Neural progenitor cell (in vitro differentiated cells): Measurements from ENCODE around the gene SSTR5. TPM values are rescaled to one million over a fixed set of nuclear protein-coding genes. Genes with fewer than 3 reads are reported as not detected.

ENCODE experiments used
- DNase-seq: peaks from one replicate; pipeline ENCODE4 v3.0.0-alpha.2; 2016; ENCODE audit warnings: low spot score
- H2AFZ ChIP-seq: fragments of 200-600 bp; sonication (generic); replicated peaks from 2 replicates; pipeline ENCODE4 v1.6.1; 2016; ENCODE audit warnings: antibody characterized with exemption
- H3F3A ChIP-seq: fragments of 200-600 bp; sonication (generic); 2 replicates; pipeline ENCODE4 v1.6.1; 2016; ENCODE audit warnings: antibody characterized with exemption, low read depth
- H3K27ac ChIP-seq: fragments of 200-600 bp; sonication (generic); 2 replicates; pipeline ENCODE4 v1.5.1; 2016; ENCODE audit warnings: mild to moderate bottlenecking
- H3K27me3 ChIP-seq: fragments of 200-600 bp; sonication (generic); 2 replicates; pipeline ENCODE4 v1.6.1; 2016; ENCODE audit warnings: mild to moderate bottlenecking, moderate library complexity
- H3K36me3 ChIP-seq: fragments of 200-600 bp; sonication (generic); 2 replicates; pipeline ENCODE4 v1.5.1; 2016
- H3K4me1 ChIP-seq: fragments of 200-600 bp; sonication (generic); 2 replicates; pipeline ENCODE4 v1.6.1; 2016; ENCODE audit warnings: mixed run types
- H3K4me2 ChIP-seq: fragments of 200-600 bp; sonication (generic); 2 replicates; pipeline ENCODE4 v1.6.1; 2016
- H3K4me3 ChIP-seq: fragments of 200-600 bp; sonication (generic); 2 replicates; pipeline ENCODE4 v1.5.1; 2016
- H3K79me2 ChIP-seq: fragments of 200-600 bp; sonication (generic); 2 replicates; pipeline ENCODE4 v1.6.1; 2016; ENCODE audit warnings: low read depth
- H3K9ac ChIP-seq: fragments of 200-600 bp; sonication (generic); 2 replicates; pipeline ENCODE4 v1.6.1; 2016
- H3K9me3 ChIP-seq: fragments of 200-600 bp; sonication (generic); 2 replicates; pipeline ENCODE4 v1.5.1; 2016; ENCODE audit warnings: low read depth
- H4K20me1 ChIP-seq: fragments of 200-600 bp; sonication (generic); 2 replicates; pipeline ENCODE4 v1.6.1; 2016; ENCODE audit warnings: low read depth
- H3K27ac Mint-ChIP-seq: 3 replicates; pipeline ENCODE4 v1.8.0; 2021; ENCODE audit warnings: mixed read lengths
- H3K27me3 Mint-ChIP-seq: 2 replicates; pipeline ENCODE4 v1.8.0; 2022; ENCODE audit warnings: low read depth, mild to moderate bottlenecking, inconsistent platforms, moderate library complexity, mixed read lengths; ENCODE audit not compliant: insufficient read depth
- H3K36me3 Mint-ChIP-seq: 3 replicates; pipeline ENCODE4 v1.8.0; 2021; ENCODE audit warnings: mixed read lengths
- H3K4me1 Mint-ChIP-seq: 3 replicates; pipeline ENCODE4 v1.8.0; 2021; ENCODE audit warnings: mixed read lengths
- H3K4me3 Mint-ChIP-seq: 3 replicates; pipeline ENCODE4 v1.8.0; 2021; ENCODE audit warnings: mild to moderate bottlenecking, moderate library complexity, mixed read lengths
- H3K9me3 Mint-ChIP-seq: 3 replicates; pipeline ENCODE4 v1.8.0; 2020; ENCODE audit warnings: mixed read lengths
- EZH2 ChIP-seq: fragments of 200-600 bp; sonication (generic); IDR thresholded peaks from 2 replicates; pipeline ENCODE4 v1.6.1; 2017; ENCODE audit warnings: antibody characterized with exemption, mild to moderate bottlenecking, moderate library complexity
- EZH2phosphoT487 ChIP-seq: fragments of 200-600 bp; sonication (generic); IDR thresholded peaks from 2 replicates; pipeline ENCODE4 v1.6.1; 2017; ENCODE audit warnings: antibody characterized with exemption
- total RNA-seq: library from RNA; depleted of rRNA; stranded (reverse); fragments of >200 nt; gene quantifications from 2 replicates; pipeline ENCODE4 v1.2.3, GENCODE V29; 2015; ENCODE audit warnings: low replicate concordance
- TF ChIP-seq, protein P1 (sequence below): fragments of 200-600 bp; sonication (generic); IDR thresholded peaks from 2 replicates; pipeline ENCODE4 v1.5.1; 2017; ENCODE audit warnings: antibody characterized with exemption, mild to moderate bottlenecking

SSTR5 gene
- total RNA-seq, 1 donor from 2014 or later = not detected

DNA sequence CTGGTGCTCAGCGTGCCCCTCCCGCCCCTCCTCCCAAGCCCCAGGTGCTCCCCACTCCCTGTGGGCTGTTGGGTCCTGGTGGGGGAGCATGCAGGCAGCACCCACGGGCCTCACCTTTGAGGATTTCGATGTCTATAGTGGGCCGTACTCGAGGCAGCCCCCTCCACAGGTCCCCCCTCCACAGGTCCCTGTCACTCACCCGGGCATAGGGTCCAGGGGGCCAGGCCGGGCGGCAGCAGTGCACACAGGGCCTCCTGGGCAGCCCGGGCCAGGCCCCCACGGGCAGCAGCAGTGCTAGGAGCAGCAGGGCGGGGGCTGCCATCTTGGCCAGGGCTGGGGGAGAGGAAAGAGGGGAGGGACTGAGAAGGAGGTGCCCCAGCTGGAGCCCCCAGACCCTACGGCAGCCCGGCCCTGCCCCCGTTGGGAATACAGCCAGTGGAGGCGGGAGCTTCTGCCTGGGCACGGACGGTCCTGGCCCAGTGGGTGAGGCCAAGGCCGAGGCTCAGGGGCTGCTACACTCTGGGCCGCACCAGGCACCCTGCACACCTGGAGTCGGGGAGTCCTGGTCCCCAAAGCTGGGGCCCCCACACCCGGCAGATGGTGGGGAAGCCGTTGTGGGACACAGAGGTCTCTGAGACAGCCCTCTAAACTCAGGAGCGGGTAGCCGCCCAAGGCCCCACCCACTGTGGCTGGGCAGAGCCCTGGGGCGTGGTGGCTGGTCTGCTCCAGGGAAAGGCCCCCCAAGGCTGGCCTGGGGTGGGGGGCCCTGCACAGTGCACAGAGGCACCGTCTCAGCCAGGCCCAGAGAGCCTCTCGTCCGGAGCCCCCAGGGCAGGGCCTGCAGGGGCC is 22.3 kb downstream of the SSTR5 start:
- DNase-seq = no peak
- Mint-ChIP-seq H3K4me1 (peaks cover 15% of the 10 kb centered on the region), H3K36me3 (no peaks in the 10 kb centered on the region), H3K27me3 (peaks cover 7% of the 10 kb centered on the region), H3K27ac (no peak overlapping the region), H3K9me3 (peaks cover 4% of the 10 kb centered on the region), H3K4me3 (no peak overlapping the region)
- Histone ChIP-seq H3K27me3 (no peaks in the 10 kb centered on the region), H4K20me1 (no peaks in the 10 kb centered on the region), H3K9me3 (no peaks in the 10 kb centered on the region), H3K36me3 (no peaks in the 10 kb centered on the region), H3K27ac (no peak overlapping the region), H3K4me3 (no peak overlapping the region), H2AFZ (no peak overlapping the region), H3F3A (peaks cover 13% of the 10 kb centered on the region), H3K79me2 (no peaks in the 10 kb centered on the region), H3K4me1 (peaks cover 34% of the 10 kb centered on the region), H3K9ac (no peak overlapping the region), H3K4me2 (no peak overlapping the region)
- TF ChIP-seq EZH2 = no peak
- TF ChIP-seq, protein P1, sequence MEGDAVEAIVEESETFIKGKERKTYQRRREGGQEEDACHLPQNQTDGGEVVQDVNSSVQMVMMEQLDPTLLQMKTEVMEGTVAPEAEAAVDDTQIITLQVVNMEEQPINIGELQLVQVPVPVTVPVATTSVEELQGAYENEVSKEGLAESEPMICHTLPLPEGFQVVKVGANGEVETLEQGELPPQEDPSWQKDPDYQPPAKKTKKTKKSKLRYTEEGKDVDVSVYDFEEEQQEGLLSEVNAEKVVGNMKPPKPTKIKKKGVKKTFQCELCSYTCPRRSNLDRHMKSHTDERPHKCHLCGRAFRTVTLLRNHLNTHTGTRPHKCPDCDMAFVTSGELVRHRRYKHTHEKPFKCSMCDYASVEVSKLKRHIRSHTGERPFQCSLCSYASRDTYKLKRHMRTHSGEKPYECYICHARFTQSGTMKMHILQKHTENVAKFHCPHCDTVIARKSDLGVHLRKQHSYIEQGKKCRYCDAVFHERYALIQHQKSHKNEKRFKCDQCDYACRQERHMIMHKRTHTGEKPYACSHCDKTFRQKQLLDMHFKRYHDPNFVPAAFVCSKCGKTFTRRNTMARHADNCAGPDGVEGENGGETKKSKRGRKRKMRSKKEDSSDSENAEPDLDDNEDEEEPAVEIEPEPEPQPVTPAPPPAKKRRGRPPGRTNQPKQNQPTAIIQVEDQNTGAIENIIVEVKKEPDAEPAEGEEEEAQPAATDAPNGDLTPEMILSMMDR = no peak
- TF ChIP-seq EZH2phosphoT487 = no peak

DNA sequence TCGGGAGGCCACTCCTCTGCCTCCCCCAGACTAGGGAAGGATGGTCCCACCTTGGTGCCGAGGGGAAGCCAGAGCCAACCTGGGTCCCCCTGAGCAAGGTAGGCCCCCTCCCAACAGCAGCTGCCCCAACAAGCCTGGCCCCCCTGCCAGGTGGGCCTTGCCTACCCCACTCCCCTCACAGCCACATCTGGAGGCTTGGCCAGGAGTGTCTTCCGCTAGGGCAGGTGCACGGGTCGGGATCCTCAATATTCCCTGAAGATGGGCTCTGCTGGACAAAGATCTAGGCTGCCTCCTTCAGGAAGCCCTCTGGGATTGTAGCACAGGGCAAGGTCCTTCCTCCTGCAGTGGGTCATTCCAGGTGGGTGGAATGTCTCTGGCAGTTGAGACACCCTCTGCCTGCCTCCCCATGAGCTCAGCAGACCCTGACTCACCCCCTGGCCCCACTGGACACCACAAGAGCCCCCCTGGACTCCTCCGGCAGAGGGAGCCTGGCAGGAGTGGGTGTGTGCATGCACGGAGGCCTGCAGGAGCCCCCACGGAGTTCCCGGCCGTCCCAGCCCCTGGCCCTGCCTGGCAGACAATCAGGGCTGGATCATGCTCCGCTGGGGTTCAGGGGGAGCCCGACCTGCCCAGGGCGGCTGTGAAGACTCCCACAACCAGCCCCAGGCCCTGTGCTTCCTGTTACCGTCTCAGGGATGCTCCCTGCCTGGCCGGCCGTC is 23.1 kb downstream of the SSTR5 start:
- H3K36me3 Mint-ChIP-seq = no peaks in the 10 kb centered on the region
- peaks cover 7% of the 10 kb centered on the region for H3K27me3 Mint-ChIP-seq
- Histone ChIP-seq H3K9ac (no peak overlapping the region), H3K27ac (no peak overlapping the region), H3F3A (peaks cover 13% of the 10 kb centered on the region), H3K4me3 (no peak overlapping the region), H3K79me2 (no peaks in the 10 kb centered on the region), H2AFZ (no peak overlapping the region), H3K36me3 (no peaks in the 10 kb centered on the region), H3K4me1 (peaks cover 26% of the 10 kb centered on the region), H4K20me1 (no peaks in the 10 kb centered on the region), H3K9me3 (no peaks in the 10 kb centered on the region), H3K27me3 (no peaks in the 10 kb centered on the region), H3K4me2 (no peak overlapping the region)
- TF ChIP-seq EZH2phosphoT487 = no peak
- TF ChIP-seq EZH2 = no peak
- TF ChIP-seq, protein P1 = no peak
- H3K27ac Mint-ChIP-seq = no peak overlapping the region
- DNase-seq = no peak
- no peak overlapping the region for H3K4me3 Mint-ChIP-seq
- H3K9me3 Mint-ChIP-seq = peaks cover 4% of the 10 kb centered on the region
- H3K4me1 Mint-ChIP-seq = peaks cover 15% of the 10 kb centered on the region

DNA sequence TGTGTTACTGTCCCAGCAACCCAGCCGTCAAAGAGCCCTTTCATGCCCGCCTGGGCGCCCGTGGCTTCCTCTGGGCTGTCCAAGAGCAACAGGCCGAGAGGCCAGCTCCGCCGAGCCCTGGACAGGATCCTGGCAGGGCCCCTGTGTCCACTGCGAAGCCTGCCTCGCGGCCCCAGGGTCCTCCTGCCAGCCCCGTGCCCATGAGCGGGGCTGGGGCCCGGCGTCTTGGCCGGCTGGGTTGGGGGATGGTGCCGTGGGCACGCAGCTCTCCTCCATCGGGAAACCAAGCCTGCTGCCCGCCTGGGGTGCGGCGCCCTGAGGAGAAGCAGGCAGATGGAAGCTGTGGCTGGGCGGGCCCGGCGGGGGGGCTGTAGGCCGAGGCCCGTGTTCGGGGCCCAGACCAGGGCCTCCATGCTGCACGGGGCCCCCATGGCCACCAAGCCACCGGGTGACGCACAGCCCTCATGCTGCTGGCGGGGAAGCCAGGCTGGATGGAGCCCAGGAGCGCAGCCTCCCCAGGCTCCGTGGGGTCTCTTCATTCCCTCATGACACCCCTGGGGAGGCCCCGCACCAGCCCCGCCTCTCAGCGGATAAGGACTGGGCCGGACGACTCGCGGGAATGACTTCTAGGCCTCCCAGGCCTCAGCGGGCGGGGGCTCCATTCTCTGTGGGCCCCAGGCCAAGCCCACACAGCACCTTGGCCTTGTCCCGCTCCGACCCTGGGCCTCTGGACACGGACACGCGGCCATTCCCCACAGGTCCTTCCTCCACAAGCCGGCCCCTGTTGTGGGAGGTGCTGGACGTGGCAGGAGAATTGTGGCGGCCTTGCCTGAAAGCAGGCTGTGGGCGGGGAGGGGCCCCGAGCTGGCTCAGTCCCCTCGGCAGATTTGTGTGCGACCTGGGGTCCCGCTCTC is 23.9 kb downstream of the SSTR5 start, which contains the start of gene C1QTNF8:
Gene C1QTNF8 (minus strand): TSS at position 76 of the 914 bp plus-strand sequence. CDS start 1,322 bp downstream, outside the sequence.
- H3K4me1 ChIP-seq = peaks cover 18% of the 10 kb centered on the region
- no peak within 1 kb of the TSS for H3K4me2 ChIP-seq

More for the DNA sequence above, 23.9 kb downstream of the SSTR5 start, which contains the start of gene C1QTNF8:
- Histone ChIP-seq H3K79me2 (no peaks in the 10 kb centered on the region), H3K27ac (no peak within 1 kb of the TSS), H3K27me3 (no peaks in the 10 kb centered on the region), H3K36me3 (no peaks in the 10 kb centered on the region), H4K20me1 (no peaks in the 10 kb centered on the region), H2AFZ (no peak within 1 kb of the TSS), H3K9ac (no peak within 1 kb of the TSS), H3K9me3 (no peaks in the 10 kb centered on the region), H3K4me3 (no peak within 1 kb of the TSS), H3F3A (peaks cover 15% of the 10 kb centered on the region)
- Mint-ChIP-seq H3K9me3 (peaks cover 4% of the 10 kb centered on the region), H3K4me3 (no peak within 1 kb of the TSS), H3K27ac (no peak within 1 kb of the TSS), H3K4me1 (peaks cover 15% of the 10 kb centered on the region), H3K27me3 (peaks cover 7% of the 10 kb centered on the region), H3K36me3 (no peaks in the 10 kb centered on the region)
- TF ChIP-seq, protein P1 = no peak
- TF ChIP-seq EZH2 (no peak), EZH2phosphoT487 (no peak)
- no peak for DNase-seq
